NCI-H446 (cell line): ENCODE measurements around the gene MYH15.

Source experiments
- DNase-seq, 2 experiments: peaks; one replicate each; lab custom pipeline; 2025; lab: John Stamatoyannopoulos, UW

Gene MYH15

DNA sequence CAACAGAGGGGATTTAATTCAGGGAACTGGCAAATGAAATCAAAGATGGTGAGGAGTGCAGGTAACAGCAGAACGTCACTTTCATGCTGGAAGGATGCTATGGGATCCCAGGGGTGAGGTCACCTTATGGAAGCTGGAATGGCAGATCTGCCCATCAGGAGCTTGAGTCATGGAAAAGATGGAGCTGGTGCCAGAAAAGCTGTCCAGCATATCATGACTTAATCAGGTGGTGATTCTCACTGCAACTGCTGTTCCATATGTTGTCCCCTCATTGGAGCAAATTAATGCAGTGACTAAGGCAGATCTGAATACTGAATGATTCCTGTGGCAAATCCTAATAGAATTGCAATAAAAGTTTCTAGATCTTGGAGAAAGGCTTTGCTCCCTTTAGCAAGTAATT, 175.7 kb downstream of the MYH15 start:
- DNase-seq: peak in 1 of 2 experiments; percentile 66

DNA sequence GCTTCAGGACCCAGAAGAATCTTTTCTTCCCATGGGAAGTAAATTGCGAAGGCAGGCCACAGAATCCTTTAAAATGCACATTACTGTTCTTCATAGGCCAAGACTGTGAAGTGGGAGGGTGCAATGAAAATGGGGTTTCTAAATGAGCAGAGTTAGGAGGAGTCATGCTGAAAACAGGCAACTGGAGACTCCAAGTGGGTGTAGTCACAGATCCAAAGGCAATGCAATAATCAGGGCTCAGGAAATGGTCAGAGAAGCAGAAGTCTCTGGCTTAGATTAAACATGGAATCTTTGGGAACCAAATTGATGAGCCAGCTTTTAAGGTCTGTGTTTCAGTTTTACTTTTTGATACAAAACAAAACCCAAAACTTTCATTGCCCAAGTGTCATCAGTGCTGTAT, 176.4 kb downstream of the MYH15 start:
- no peak for DNase-seq

DNA sequence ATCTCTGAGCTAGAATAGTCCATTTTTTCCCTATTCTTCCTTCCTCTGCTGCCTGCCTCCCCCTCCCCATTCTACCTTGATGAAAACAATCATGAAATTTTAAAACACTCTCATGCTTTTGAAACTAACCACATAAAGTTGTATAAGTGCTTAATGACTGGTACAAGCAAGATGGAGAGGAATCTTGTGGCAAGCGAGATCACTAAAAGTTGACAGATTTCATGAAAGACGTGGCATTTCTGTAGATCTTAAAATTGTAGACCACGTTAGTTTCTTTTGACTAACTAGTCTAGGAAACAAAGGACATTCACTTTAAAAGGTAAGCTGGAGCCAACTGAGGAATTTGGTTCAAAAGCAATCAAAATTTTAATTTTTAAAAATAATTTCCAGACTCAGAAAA, 178.6 kb downstream of the MYH15 start:
- no peak for DNase-seq
